WTC11 (cell line): Measurements from ENCODE around the gene GOLGA8J. TPM values are rescaled to one million over a fixed set of nuclear protein-coding genes. Genes with fewer than 3 reads are reported as not detected.

ENCODE experiments used
- ATAC-seq: fragments of 200-7000 bp; cut with Tn5 transposase; 2 replicates; pipeline ENCODE4 v1.10.0; 2021; ENCODE audit warnings: mild to moderate bottlenecking, moderate library complexity
- CTCF ChIA-PET: fragments of 300-600 bp; sonication (Branson Sonifier 250); formaldehyde crosslinking; loops from one replicate; lab custom pipeline; 2021; ENCODE audit warnings: antibody characterized with exemption; lab: Charles Lee
- POLR2A ChIA-PET: fragments of 350-600 bp; sonication (Branson Sonifier 250); formaldehyde crosslinking; loops from one replicate; lab custom pipeline; 2021; ENCODE audit warnings: antibody characterized with exemption; lab: Charles Lee
- DNase-seq: peaks from one replicate; pipeline ENCODE4 v3.0.0; 2021; ENCODE audit warnings: low spot score
- H3K27ac Mint-ChIP-seq: 2 replicates; pipeline ENCODE4 v1.8.0; 2021; ENCODE audit warnings: mixed read lengths
- H3K27me3 Mint-ChIP-seq: 2 replicates; pipeline ENCODE4 v1.8.0; 2021; ENCODE audit warnings: low read depth, mild to moderate bottlenecking, moderate library complexity, mixed read lengths
- H3K36me3 Mint-ChIP-seq: 2 replicates; pipeline ENCODE4 v1.8.0; 2021; ENCODE audit warnings: mixed read lengths
- H3K4me1 Mint-ChIP-seq: 2 replicates; pipeline ENCODE4 v1.8.0; 2022; ENCODE audit warnings: mixed read lengths
- H3K4me3 Mint-ChIP-seq: 2 replicates; pipeline ENCODE4 v1.8.0; 2021; ENCODE audit warnings: mild to moderate bottlenecking, moderate library complexity, mixed read lengths
- H3K9me3 Mint-ChIP-seq: 2 replicates; pipeline ENCODE4 v1.8.0; 2021; ENCODE audit warnings: mixed read lengths
- ELF4 ChIP-seq: sonication (generic); formaldehyde crosslinking; IDR thresholded peaks from 2 replicates; pipeline ENCODE4 v1.8.1; 2022; ENCODE audit warnings: low read depth, mild to moderate bottlenecking, moderate library complexity, missing genetic modification reagents
- EMX1 ChIP-seq: fragments of 250-450 bp; sonication (Bioruptor Pico); IDR thresholded peaks from 2 replicates; pipeline ENCODE4 v1.8.0; 2021; ENCODE audit warnings: mild to moderate bottlenecking
- FOXJ3 ChIP-seq: sonication (generic); formaldehyde crosslinking; IDR thresholded peaks from 2 replicates; pipeline ENCODE4 v1.9.0; 2021; ENCODE audit warnings: missing genetic modification reagents, mild to moderate bottlenecking, borderline replicate concordance
- FOXP1 ChIP-seq: sonication (generic); formaldehyde crosslinking; IDR thresholded peaks from 2 replicates; pipeline ENCODE4 v1.8.0; 2022; ENCODE audit warnings: missing genetic modification reagents, mild to moderate bottlenecking, moderate library complexity, borderline replicate concordance
- GABPB1 ChIP-seq: sonication (generic); formaldehyde crosslinking; IDR thresholded peaks from 2 replicates; pipeline ENCODE4 v1.8.1; 2023; ENCODE audit warnings: mild to moderate bottlenecking, missing genetic modification reagents
- GRHL2 ChIP-seq: fragments of 250-450 bp; sonication (Bioruptor Pico); IDR thresholded peaks from 2 replicates; pipeline ENCODE4 v1.8.0; 2022; ENCODE audit warnings: mild to moderate bottlenecking, moderate library complexity; ENCODE audit not compliant: insufficient replicate concordance, severe bottlenecking
- JAZF1 ChIP-seq: fragments of 250-450 bp; sonication (Bioruptor Pico); IDR thresholded peaks from 2 replicates; pipeline ENCODE4 v1.9.0; 2021; ENCODE audit warnings: moderate library complexity, mild to moderate bottlenecking, inconsistent platforms
- TEAD1 ChIP-seq: sonication (generic); formaldehyde crosslinking; IDR thresholded peaks from 2 replicates; pipeline ENCODE4 v1.8.0; 2022; ENCODE audit warnings: mild to moderate bottlenecking, missing genetic modification reagents
- total RNA-seq: library from RNA; stranded (reverse); gene quantifications from 3 replicates; pipeline ENCODE4 v1.2.3, GENCODE V29; 2021
- TF ChIP-seq, protein P1 (sequence below): sonication (generic); formaldehyde crosslinking; IDR thresholded peaks from 2 replicates; pipeline ENCODE4 v1.8.0; 2023; ENCODE audit warnings: missing genetic modification reagents
- TF ChIP-seq, protein P2 (sequence below): sonication (generic); formaldehyde crosslinking; IDR thresholded peaks from 2 replicates; pipeline ENCODE4 v1.8.1; 2023; ENCODE audit warnings: mild to moderate bottlenecking, missing genetic modification reagents, borderline replicate concordance
- TF ChIP-seq, protein P3 (sequence below): sonication (generic); formaldehyde crosslinking; IDR thresholded peaks from 2 replicates; pipeline ENCODE4 v1.8.1; 2022; ENCODE audit warnings: missing genetic modification reagents, borderline replicate concordance
- TF ChIP-seq, protein P4 (sequence below): sonication (generic); formaldehyde crosslinking; IDR thresholded peaks from 2 replicates; pipeline ENCODE4 v1.8.0; 2022; ENCODE audit warnings: mild to moderate bottlenecking, missing genetic modification reagents

The GOLGA8J gene
- total RNA-seq, 1 experiment from 2014 or later = 0.33 TPM

DNA sequence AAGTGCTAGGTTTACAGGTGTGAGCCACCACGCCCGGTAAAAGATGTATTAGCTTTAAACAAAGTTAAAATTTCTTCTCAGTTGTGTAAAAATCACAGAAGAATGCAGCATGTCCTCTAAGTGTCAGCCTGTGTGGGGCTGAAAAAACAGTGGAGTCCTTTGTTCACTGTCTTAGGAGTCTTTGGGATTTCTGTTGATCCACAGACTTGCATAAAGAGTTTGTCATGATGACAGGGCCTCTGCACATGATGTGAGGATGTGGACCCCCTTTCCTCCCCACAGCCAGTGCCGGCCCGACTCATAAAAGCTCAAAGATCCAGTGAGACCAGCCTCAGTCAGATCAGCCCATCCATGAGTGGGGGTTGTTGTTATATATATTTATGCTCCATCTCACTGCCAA is 49.0 kb upstream of the GOLGA8J start (continued):
- TF ChIP-seq, protein P1, sequence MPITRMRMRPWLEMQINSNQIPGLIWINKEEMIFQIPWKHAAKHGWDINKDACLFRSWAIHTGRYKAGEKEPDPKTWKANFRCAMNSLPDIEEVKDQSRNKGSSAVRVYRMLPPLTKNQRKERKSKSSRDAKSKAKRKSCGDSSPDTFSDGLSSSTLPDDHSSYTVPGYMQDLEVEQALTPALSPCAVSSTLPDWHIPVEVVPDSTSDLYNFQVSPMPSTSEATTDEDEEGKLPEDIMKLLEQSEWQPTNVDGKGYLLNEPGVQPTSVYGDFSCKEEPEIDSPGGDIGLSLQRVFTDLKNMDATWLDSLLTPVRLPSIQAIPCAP = no peak

DNA sequence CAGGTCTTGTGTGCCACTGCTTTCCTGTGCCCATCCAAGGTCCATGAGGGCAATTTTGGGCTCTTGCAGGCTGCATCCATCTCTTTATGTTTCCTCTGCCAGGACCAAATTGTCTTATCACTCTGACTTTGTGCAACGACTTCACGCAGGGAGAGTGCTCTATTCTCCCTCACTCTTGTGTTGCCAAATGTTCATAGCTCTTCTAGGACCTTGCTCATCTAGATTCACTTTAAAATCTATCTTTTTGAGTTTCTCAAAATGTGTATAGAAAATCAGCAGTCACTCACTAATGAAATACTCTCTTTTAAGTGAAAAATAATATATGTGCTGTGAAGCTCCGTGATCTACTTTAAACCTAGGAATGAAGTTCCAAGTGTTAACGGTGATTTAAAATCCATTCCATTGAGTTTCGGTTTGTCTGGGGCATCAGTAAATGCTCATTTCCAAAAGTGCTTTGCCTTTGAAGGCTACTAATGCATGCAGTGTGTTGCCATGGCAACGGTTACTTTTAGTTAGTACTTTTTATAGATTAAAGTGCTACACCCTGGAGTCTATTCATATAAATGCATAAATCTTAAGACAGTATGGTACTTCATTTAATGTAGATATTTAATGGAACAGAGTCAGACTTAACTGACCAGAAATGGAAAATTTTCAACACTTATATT is 46.6 kb upstream of the GOLGA8J start:
- CTCF ChIA-PET = no interaction called here
- Mint-ChIP-seq H3K27ac (no peak overlapping the region; the same call in 1 of the 2 replicates), H3K27me3 (no peaks in the 10 kb centered on the region), H3K4me3 (no peak overlapping the region), H3K4me1 (no peaks in the 10 kb centered on the region), H3K36me3 (no peaks in the 10 kb centered on the region), H3K9me3 (peaks cover 4% of the 10 kb centered on the region)
- DNase-seq (no peak), ATAC-seq (no peak)
- TF ChIP-seq ELF4 (CRISPR knock-in tag) (no peak), GABPB1 (CRISPR knock-in tag) (no peak), FOXJ3 (no peak), GRHL2 (CRISPR knock-in tag) (no peak)
- TF ChIP-seq, protein P2, sequence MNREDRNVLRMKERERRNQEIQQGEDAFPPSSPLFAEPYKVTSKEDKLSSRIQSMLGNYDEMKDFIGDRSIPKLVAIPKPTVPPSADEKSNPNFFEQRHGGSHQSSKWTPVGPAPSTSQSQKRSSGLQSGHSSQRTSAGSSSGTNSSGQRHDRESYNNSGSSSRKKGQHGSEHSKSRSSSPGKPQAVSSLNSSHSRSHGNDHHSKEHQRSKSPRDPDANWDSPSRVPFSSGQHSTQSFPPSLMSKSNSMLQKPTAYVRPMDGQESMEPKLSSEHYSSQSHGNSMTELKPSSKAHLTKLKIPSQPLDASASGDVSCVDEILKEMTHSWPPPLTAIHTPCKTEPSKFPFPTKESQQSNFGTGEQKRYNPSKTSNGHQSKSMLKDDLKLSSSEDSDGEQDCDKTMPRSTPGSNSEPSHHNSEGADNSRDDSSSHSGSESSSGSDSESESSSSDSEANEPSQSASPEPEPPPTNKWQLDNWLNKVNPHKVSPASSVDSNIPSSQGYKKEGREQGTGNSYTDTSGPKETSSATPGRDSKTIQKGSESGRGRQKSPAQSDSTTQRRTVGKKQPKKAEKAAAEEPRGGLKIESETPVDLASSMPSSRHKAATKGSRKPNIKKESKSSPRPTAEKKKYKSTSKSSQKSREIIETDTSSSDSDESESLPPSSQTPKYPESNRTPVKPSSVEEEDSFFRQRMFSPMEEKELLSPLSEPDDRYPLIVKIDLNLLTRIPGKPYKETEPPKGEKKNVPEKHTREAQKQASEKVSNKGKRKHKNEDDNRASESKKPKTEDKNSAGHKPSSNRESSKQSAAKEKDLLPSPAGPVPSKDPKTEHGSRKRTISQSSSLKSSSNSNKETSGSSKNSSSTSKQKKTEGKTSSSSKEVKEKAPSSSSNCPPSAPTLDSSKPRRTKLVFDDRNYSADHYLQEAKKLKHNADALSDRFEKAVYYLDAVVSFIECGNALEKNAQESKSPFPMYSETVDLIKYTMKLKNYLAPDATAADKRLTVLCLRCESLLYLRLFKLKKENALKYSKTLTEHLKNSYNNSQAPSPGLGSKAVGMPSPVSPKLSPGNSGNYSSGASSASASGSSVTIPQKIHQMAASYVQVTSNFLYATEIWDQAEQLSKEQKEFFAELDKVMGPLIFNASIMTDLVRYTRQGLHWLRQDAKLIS = no peak
- TF ChIP-seq, protein P3, sequence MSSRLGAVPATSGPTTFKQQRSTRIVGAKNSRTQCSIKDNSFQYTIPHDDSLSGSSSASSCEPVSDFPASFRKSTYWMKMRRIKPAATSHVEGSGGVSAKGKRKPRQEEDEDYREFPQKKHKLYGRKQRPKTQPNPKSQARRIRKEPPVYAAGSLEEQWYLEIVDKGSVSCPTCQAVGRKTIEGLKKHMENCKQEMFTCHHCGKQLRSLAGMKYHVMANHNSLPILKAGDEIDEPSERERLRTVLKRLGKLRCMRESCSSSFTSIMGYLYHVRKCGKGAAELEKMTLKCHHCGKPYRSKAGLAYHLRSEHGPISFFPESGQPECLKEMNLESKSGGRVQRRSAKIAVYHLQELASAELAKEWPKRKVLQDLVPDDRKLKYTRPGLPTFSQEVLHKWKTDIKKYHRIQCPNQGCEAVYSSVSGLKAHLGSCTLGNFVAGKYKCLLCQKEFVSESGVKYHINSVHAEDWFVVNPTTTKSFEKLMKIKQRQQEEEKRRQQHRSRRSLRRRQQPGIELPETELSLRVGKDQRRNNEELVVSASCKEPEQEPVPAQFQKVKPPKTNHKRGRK (CRISPR knock-in tag) = no peak
- POLR2A ChIA-PET = no interaction called here

DNA sequence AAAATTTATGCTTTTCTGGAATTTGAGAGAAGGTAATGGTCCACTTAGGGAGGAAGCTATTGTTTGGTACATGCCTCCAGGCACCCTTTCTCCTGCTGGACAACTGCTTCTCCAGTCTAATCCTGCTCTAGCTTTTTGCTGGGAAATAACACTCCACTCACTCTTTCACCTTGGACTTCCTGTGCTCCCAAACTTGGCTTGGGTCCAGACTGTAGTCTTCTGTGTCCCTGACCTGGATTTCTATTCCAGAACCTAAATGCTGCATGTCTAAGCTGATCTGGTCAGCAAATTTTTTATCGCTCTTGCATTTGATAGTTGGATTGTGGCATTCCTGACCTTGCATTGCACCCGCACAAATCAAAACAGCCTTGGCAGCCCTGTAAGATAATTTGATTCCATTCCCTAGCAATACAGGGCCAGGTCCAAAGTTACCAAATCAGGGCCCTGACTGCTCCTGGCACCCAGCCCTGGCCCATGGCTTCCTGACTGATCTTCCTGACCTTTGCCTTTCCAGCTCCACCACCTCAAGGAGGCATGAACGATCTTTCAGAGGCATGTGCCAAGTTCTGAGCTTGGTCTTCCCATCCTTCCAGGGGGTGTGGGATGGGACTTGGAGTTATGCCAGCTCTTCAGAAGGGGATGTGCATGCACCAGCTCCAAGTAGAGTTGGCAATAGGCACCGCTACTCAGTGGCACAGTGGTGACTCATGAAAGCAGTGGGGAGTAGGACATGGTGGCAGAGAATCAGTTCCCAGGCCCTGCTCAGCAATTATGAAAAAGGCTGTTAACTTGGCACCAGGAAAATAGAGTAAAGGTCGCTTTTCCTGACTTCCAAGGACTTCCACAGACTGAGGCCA is 43.9 kb upstream of the GOLGA8J start:
- CTCF ChIA-PET = no interaction called here
- Mint-ChIP-seq H3K27me3 (no peaks in the 10 kb centered on the region), H3K9me3 (no peaks in the 10 kb centered on the region; the same call in 1 of the 2 replicates), H3K4me1 (no peaks in the 10 kb centered on the region), H3K4me3 (no peak overlapping the region), H3K27ac (no peak overlapping the region), H3K36me3 (no peaks in the 10 kb centered on the region)
- POLR2A ChIA-PET = no interaction called here
- TF ChIP-seq TEAD1 (no peak), FOXP1 (CRISPR knock-in tag) (no peak), EMX1 (CRISPR knock-in tag) (no peak), JAZF1 (CRISPR knock-in tag) (no peak)
- TF ChIP-seq, protein P4, sequence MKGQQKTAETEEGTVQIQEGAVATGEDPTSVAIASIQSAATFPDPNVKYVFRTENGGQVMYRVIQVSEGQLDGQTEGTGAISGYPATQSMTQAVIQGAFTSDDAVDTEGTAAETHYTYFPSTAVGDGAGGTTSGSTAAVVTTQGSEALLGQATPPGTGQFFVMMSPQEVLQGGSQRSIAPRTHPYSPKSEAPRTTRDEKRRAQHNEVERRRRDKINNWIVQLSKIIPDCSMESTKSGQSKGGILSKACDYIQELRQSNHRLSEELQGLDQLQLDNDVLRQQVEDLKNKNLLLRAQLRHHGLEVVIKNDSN (CRISPR knock-in tag) = no peak
- DNase-seq = no peak
- no peak for ATAC-seq
